AG04450 (cell line): Measurements from ENCODE around the gene CERS4. TPM values are rescaled to one million over a fixed set of nuclear protein-coding genes. Genes with fewer than 3 reads are reported as not detected.

Experiments
- CTCF ChIA-PET: fragments of 300-600, 350-600 bp; formaldehyde crosslinking; extraction: SDS; loops from one replicate; lab custom pipeline; 2022; ENCODE audit warnings: antibody characterized with exemption, inconsistent platforms; lab: Charles Lee
- POLR2A ChIA-PET: fragments of 350-600 bp; formaldehyde crosslinking; extraction: SDS; loops from one replicate; lab custom pipeline; 2021; ENCODE audit warnings: antibody characterized with exemption, inconsistent platforms; lab: Yijun Ruan, JAX
- DNase-seq: peaks from one replicate; pipeline ENCODE4 v3.0.0-alpha.2; 2011; ENCODE audit warnings: low read depth, low spot score
- H3K27ac ChIP-seq: one replicate; pipeline ENCODE4 v1.5.1; 2012; ENCODE audit warnings: low read depth, low read length, control low read depth
- H3K27me3 ChIP-seq: one replicate; pipeline ENCODE4 v1.6.0; 2012; ENCODE audit warnings: low read length; ENCODE audit not compliant: control insufficient read depth, insufficient read depth
- H3K4me3 ChIP-seq: 2 replicates; pipeline ENCODE4 v1.5.1; 2011; ENCODE audit warnings: mild to moderate bottlenecking, low read depth, low read length, control low read depth
- H3K9me3 ChIP-seq: 2 replicates; pipeline ENCODE4 v1.5.1; 2012; ENCODE audit warnings: low read length; ENCODE audit not compliant: control insufficient read depth, insufficient read depth
- polyA plus RNA-seq: library from polyadenylated mRNA; depleted of rRNA; stranded (reverse); fragments of >200 nt; gene quantifications from 2 replicates; pipeline ENCODE4 v1.2.3, GENCODE V29; 2011
- TF ChIP-seq, protein P1 (sequence below): IDR thresholded peaks from 2 replicates; pipeline ENCODE4 v1.5.1; 2011; ENCODE audit warnings: low read depth, low read length, control low read depth, inconsistent platforms

CERS4 gene
- polyA plus RNA-seq, 1 experiment = 4.7 TPM

DNA sequence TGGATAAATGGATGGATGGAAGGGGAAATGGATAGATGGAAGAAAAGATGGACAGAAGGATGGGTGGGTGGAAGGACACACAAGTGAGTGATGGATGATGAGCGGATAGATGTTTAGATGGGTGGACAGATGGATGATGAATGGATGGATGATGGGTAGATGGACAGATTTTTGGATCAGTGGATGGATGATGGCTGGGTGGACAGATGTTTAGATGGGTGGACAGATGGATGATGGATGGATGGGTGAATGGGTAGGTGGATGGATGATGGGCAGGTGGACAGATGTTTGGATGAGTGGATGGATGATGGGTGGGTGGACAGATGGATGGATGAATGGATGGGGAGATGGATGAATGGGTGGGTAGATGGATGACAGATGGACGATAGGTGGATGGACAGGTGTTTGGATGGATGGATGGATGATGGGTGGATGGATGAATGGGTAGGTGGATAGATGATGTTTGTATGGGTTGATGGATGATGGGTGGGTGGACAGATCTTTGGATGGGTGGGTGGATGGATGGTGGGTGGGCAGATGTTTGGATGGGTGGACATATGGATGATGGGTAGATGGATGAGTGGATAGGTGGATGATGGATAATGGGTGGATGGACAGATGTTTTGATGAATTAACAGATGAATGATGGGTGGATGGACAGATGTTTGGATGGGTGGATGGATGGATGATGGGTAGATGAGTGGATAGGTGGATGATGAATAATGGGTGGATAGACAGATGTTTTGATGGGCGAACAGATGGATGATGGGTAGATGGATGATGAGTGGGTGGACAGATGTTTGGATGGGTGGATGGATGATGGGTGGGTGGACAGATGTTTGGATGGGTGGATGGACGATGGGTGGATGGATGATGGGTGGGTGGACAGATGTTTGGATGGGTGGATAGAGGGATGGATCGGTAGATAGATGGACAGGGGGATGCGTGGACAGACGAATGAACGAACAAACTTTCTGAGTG lies 39.5 kb downstream of the CERS4 start:
- DNase-seq = no peak
- peaks cover 2% of the 10 kb centered on the region for H3K27me3 ChIP-seq
- CTCF ChIA-PET = interaction anchor here (0.6 kb wide), 1 partner anchor 304 kb away, joined by 4 read pairs; no protein-coding TSS in a partner anchor
- no peak overlapping the region for H3K27ac ChIP-seq
- H3K9me3 ChIP-seq = peaks cover 5% of the 10 kb centered on the region; the same call in 1 of the 2 replicates
- TF ChIP-seq, protein P1, sequence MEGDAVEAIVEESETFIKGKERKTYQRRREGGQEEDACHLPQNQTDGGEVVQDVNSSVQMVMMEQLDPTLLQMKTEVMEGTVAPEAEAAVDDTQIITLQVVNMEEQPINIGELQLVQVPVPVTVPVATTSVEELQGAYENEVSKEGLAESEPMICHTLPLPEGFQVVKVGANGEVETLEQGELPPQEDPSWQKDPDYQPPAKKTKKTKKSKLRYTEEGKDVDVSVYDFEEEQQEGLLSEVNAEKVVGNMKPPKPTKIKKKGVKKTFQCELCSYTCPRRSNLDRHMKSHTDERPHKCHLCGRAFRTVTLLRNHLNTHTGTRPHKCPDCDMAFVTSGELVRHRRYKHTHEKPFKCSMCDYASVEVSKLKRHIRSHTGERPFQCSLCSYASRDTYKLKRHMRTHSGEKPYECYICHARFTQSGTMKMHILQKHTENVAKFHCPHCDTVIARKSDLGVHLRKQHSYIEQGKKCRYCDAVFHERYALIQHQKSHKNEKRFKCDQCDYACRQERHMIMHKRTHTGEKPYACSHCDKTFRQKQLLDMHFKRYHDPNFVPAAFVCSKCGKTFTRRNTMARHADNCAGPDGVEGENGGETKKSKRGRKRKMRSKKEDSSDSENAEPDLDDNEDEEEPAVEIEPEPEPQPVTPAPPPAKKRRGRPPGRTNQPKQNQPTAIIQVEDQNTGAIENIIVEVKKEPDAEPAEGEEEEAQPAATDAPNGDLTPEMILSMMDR = no peak
- no peak overlapping the region for H3K4me3 ChIP-seq
- POLR2A ChIA-PET = no interaction called here

DNA sequence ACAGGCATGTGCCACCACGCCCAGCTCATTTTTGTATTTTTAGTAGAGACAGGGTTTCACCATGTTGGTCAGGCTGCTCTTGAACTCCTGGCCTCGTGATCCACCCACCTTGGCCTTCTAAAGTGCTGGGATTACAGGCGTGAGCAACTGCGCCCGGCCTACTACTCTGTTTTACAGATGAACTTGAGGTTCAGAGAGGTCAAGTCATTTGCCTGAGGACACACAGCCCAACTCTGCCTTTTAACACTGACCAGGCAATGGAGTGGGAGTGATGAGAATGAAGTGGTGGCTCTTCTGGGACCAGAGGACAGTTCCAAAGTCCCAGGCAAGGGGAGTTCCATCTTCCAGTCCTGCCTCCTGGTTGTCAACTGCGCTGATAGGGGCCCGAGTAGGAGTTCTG lies 41.4 kb downstream of the CERS4 start:
- ChIA-PET POLR2A (no interaction called here), CTCF (interaction anchor here (2.2 to 4.4 kb wide), 2 partner anchors 92 to 307 kb away, joined by 12 to 57 read pairs; partner anchors contain the start of gene TIMM44)
- no peak for DNase-seq
- H3K4me3 ChIP-seq = no peak overlapping the region
- no peak overlapping the region for H3K27ac ChIP-seq
- peaks cover 2% of the 10 kb centered on the region for H3K27me3 ChIP-seq
- TF ChIP-seq, protein P1 = no peak
- no peaks in the 10 kb centered on the region for H3K9me3 ChIP-seq

DNA sequence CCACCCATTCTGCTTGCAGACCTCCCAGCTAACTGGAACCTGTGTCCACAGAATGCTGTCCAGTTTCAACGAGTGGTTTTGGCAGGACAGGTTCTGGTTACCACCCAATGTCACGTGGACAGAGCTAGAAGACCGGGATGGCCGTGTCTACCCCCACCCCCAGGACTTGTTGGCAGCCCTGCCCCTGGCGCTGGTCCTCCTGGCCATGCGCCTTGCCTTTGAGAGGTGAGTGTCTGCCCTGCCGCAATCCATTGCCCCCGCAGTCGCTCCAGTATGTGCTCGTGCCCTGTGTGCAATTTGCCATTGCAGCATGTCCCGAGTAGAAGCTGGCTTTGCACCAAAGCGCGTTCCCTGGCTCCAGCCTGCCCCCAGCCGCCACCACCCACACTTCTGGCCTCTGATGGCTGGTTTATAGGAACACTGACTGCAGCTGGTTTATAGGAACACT lies 41.9 kb downstream of the CERS4 start:
- no peaks in the 10 kb centered on the region for H3K9me3 ChIP-seq
- H3K4me3 ChIP-seq = no peak overlapping the region
- ChIA-PET CTCF (interaction anchor here (0.9 to 4.4 kb wide), 5 partner anchors 93 to 347 kb away, joined by 3 to 57 read pairs (median 9); partner anchors contain the start of genes MAP2K7 and TIMM44), POLR2A (no interaction called here)
- TF ChIP-seq, protein P1 = no peak
- H3K27me3 ChIP-seq = peaks cover 2% of the 10 kb centered on the region
- no peak overlapping the region for H3K27ac ChIP-seq
- no peak for DNase-seq

DNA sequence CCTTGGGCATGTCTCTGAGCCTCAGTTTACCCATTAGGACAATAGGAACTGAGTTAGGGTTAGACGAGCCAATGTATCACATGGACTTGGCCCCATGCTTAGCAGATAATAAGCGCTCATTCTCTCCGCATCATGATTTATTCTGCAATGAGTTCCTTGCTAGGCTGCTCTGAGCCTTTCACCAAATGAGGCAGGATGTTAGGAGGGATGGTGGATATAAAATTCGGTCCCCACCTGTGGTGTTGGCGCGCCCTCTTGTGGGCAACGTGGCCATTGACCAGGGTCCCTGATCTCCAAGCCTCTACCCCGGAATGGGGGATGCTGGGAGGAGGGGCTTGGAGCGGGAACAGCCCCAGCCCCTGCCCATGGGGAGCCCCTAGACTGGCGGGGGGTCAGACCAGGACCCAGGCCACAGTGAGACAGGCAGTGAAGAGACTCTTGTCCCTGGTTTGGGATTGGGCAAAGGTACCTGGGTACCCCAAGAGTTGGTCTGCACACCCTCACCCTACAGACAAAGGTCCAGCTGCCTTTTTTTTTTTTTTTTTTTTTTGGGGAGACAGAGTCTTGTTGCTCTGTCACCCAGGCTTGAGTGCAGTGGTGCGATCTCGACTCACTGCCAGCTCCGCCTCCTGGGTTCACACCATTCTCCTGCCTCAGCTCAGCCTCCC lies 43.9 kb downstream of the CERS4 start:
- Histone ChIP-seq H3K27ac (no peak overlapping the region), H3K9me3 (no peaks in the 10 kb centered on the region), H3K27me3 (peaks cover 2% of the 10 kb centered on the region), H3K4me3 (no peak overlapping the region)
- peak; percentile 38 for DNase-seq
- ChIA-PET CTCF (interaction anchor here (0.5 to 4.4 kb wide), 13 partner anchors 9 to 363 kb away, joined by 3 to 57 read pairs (median 4); partner anchors contain the start of genes SNAPC2 and TIMM44), POLR2A (interaction anchor here (0.6 to 0.7 kb wide), 2 partner anchors 216 to 347 kb away, joined by 3 to 8 read pairs; no protein-coding TSS in a partner anchor)
- TF ChIP-seq, protein P1 = peak; percentile 99
